Measurements from ENCODE around the gene RELCH.

The RELCH gene

DNA sequence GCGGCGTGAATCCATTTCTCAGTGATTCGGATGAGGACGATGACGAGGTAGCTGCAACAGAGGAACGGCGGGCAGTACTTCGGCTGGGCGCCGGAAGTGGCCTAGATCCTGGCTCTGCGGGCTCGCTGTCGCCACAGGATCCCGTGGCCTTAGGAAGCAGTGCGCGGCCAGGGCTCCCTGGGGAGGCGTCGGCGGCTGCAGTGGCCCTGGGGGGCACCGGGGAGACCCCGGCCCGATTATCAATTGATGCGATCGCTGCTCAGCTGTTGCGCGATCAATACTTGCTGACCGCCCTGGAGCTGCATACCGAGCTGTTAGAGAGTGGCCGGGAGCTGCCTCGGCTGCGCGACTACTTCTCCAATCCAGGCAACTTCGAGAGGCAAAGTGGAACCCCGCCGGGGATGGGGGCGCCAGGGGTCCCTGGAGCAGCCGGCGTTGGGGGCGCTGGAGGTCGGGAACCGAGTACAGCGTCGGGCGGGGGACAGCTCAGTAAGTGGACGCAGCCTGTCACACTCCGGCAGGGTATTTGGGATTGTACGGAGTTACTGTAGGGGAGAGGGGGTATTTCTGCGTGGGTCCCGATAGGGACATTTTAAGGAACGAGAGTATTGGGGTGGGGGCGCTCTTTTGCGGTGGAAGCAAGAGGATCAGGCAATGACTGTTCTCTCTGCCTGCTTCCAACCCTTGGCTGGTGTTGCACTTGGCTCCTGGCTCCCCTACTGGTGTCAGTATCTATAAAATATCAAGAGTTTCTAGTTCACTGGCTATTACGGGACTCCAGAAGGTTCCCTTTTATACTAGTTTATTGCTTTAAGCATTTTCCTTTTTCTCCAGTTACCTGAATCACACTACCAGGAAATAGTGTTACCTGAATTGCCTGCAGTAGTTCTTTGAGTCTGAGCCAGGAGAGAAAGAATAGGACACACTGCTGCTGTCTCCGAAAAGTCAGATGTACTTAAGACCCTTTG, 772 bp downstream of the RELCH start:
- no peak for DNase-seq (ENCODE audit: low read depth in 2 of 2)

DNA sequence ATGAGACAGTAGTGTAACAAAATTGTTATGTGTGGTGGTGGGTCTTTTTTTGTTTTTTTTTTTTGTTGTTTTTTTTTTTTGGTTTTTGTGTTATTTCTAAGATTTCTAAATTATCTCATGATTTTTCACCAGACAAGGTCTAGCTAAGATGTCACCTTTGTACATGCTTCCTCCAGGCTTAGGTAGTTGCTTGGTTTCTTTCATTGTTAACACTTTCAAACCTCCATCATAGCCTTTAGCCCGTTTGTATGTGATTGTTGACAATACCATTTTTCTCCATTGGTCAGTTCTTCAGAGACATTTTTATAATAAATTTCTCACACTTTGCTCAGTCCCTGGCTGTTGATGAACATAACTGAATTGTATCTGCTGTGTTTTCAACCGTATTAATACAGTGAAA, 2.2 kb downstream of the RELCH start:
- no peak for DNase-seq (ENCODE audit: low read depth in 2 of 2)

DNA sequence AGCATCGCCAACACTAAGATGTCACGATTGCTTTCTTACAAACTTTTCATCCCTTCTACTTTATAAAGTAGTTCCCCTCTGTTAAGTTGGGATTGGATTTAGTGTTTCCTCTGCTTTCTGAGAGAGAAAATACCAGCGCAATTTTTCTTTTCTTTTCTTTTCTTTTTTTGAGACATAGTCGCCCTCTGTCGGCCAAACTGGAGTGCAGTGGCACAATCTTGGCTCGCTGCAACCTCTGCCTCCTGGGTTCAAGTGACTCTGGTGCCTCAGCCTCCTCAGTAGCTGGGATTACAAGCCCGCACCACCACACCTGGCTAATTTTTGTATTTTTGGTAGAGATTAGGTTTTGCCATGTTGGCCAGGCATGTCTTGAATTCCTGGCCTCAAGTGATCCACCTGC, 9.0 kb downstream of the RELCH start:
- no peak for DNase-seq (ENCODE audit: low read depth in 2 of 2)

DNA sequence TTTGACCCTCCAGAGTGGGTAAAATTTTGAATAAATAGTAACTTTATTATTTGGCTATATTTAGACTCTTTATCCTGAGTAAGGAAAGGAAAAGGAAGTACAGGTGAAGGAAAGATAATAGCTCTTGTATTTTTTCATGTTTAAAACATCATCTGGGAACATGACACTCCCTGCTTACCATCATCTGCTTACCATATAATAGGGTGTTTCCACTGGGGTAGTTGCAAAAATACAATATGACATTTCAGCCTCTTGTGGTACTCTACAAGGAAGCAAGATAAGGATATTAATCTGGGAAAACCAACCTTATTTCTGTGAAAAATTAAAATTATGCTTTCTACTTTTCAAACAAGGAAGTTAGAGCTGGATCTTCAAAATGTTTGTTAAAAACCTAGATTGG, 9.9 kb downstream of the RELCH start:
- no peak for DNase-seq (ENCODE audit: low read depth in 2 of 2)

DNA sequence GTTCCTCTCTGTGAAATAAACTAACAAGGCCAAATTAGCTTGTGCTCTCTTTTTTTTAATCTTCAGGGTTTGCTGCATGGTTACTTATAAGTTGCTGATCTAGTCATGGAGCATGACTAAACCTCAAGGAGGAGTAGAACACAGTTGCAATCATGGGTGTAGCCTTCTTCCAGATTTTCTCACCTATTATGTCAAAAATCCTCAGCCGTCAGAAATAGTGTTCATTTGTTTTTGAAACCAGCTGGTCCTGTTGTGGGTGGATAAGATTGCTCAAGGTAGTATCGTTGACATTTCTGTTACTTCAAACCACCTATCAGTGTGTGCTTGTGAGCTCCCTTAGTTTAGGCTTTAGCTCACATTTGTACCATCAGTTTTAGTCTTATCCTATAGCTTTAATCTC, 11.2 kb downstream of the RELCH start:
- DNase-seq (ENCODE audit: low read depth in 2 of 2): no peak

DNA sequence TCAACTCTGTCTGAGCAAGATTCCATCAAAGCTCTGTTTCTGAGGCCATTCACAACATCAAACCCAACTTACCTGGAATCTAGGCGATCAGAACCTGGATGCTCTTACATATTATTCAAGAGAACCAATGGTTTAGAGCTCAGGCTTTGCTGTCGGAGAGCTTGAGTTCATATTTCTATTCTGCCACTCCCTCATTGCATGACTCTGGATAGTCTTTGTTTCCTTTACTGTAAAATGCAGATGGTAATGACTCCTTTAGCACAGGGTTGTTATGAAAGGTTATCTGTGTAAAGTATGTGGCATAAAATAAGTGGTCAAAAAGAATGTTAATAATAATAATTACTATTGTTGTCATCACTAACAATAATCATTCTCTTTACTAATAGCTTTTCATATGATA, 12.6 kb downstream of the RELCH start:
- no peak for DNase-seq (ENCODE audit: low read depth in 2 of 2)

DNA sequence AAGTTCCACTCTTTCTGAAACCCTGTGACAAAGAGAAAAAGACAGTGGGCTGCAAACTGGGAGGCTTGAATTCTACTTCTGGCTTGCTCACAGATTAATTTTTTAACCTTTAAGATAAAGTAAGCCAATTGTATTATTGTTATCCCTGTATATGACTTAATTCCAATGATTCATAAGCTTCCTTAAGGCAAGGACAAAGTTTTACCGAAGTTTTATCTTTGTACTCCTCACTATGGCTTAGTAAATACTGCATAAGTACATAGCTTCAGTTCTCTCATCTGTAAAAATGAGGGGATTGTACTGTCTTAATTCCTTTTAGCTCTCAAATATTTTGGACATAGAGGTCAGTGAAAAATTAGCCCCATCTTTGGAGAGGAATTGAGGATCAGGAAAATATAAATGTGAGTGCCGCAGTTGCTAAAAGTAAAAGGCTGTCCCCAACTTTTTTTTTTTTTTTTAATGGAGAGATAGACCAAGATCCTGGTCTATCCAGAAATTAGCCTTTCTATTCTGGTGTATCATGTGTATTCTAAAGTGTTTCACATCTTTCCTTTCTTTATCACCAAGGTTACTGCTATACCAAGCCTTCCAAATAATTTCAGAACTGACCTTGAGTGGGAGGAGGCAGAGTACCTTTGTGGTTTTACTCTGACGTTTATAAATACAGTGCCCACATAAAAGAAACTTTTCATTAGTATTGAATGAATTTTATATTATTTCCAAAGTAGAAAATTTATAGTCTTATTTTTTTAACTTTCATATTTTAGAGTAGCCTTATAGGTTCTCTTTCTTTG, 13.3 kb downstream of the RELCH start:
- no peak for DNase-seq (ENCODE audit: low read depth in 2 of 2)

DNA sequence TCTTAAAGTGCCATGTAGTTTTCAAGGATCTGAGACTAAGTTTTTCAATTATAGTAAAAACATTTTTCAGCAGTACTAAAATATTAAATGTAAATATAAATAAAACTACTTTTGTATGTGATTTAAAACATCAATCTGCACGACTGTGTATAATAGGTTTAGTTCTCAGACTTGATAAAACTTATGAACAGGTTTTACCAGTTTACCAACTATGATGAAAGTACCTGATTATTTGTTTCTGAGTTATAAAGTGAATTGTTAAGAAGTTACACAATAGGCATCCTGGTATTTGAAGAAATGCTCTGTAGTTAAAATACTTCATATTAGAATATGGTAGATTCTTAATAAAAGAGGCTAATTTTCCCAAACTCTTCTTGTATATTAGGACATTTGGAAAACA, 14.8 kb downstream of the RELCH start:
- no peak for DNase-seq (ENCODE audit: low read depth in 2 of 2)

DNA sequence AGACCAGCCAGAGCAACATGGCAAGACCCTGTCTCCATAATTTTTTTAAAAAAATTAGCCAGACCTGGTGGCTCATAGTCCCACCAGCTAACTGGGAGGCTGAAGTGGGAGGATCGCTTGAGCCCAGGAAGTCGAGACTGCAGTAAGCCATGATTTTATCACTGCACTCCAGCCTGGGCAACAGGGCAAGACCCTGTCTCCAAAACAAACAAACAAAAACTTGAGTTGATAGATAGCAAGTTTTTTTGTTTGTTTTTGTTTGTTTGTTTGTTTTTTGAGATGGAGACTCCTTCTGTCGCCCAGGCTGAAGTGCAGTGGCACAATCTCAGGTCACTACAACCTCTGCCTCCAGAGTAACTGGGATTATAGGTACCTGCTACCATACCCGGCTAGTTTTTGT, 18.8 kb downstream of the RELCH start:
- DNase-seq (ENCODE audit: low read depth in 2 of 2): no peak

DNA sequence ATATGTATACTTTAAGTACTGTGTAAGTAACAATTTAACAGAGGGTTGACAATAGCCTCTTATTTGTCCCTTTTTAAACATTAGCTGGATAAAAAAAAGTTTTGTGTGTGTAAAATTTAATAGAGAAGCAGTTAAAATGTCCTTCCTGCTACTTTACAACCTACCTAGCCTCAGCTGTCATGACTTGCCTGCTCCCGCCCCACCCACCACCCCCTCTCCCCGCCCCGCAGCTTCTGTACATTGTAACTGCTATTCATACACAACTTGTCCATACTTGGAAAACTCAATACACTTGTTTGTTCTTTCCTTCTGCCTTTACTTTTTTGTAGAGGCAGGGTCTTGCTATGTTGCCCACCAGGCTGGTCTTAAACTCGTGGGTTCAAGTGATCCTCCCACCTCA, 19.5 kb downstream of the RELCH start:
- DNase-seq (ENCODE audit: low read depth in 2 of 2): no peak

DNA sequence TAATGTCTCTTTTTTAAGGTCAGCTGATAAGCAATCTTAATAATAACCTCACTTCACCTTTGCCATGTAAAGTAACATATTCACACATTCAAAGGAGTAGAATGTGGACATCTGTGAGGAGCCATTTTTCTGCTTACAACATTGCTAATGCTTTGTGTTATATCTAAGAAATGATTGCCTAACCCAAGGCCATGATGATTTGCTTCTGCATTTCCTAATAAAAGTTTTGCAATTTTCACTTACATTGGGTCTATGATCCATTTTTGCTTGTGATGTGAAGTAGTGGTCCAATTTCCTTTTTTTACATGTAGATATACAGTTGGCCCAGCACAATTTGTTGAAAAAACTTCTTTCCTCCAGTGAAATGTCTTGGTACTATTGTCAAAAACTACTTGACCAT, 22.0 kb downstream of the RELCH start:
- no peak for DNase-seq (ENCODE audit: low read depth in 2 of 2)

DNA sequence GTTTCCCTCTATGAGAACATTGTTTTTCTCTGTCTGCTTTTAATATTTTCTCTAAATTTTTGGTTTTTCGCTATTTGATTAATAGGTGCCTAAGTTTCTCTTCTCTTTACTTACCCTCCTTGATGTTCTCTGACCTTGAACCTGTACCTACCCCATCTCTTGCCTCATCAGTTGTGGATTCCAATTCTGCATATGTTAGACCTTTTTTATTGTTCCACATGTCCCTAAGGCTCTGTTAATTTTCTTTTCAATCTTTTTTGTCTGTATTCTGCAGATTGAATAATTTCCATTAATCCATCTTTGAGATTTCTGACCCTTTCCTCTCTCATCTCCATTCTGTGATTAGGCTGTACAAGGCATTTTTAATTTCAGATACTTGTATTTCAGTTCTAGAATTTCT, 23.1 kb downstream of the RELCH start:
- no peak for DNase-seq (ENCODE audit: low read depth in 2 of 2)

DNA sequence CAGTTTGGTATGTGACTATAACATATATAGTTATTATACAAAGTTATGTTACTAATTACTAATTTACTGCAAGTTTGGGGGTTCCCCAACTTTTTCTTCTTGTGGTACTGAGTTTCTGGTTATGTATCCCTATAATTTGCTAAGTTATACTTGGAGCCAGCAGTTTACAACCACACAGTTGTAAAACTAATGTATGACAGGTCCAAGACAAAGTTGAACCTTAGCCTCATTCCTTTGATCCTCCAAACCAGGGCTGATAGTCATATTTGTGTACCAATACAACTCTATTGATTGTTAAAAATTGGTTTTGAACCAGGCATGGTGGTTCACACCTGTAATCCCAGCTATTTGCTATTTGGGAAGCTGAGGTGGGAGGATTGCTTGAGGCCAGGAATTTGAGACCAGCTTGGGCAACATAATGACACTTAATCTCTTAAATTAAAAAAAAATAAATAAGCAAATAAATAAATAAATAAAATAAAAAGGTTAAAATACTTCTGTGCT, 24.3 kb downstream of the RELCH start:
- DNase-seq (ENCODE audit: low read depth in 2 of 2): no peak

DNA sequence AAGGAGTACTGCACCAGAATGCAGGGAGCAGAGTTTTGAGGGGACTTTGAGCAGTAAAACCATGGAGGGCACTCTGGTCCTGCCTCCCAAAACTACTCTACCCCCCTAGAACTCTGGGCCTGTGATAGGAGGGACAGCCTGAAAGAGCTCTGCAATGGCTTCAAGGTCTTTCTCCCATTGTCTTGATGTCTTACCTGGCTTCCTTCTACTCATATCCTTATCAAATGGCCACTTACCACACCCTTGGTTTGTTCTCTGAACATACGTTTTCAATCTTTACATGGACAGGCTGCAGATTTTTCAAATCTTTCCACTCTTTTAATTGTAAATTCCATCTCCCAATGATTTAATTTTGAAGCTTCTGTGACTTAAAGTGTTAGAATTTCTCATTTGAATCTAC, 27.7 kb downstream of the RELCH start:
- DNase-seq (ENCODE audit: low read depth in 2 of 2): no peak

DNA sequence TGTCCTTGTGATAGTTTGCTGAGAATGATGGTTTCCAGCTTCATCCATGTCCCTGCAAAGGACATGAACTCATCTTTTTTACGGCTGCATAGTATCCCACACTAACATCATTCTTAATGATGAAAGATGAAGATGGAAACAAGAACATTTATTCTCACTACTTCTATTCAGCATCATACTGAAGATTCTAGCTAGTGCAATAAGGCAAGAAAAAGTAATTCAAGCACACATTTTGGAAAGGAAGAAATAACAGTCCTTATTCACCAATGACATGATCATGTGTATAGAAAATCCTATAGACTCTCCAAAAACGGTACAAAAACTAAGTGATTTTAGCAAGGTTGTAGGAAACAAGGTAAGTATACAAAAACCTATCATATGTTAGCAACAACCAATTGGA, 37.2 kb downstream of the RELCH start:
- no peak for DNase-seq (ENCODE audit: low read depth in 2 of 2)

DNA sequence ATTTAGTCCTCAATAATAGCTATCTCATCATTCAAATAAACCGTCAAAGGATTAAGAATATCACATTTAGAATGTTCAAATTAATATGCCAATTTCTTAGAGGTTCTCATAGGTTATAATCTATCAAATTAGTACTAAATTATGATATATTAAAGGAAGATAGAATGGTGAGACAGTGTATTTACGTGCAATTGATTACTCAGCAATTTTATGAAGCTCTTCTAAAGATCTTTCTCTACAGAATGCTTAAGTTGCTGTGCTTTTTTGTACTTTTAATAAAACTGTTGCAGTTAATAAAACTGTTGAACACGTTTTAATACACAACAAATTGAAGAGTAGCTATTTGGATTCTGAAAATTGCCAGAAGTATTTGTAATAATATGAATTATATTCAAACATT, 39.0 kb downstream of the RELCH start:
- DNase-seq (ENCODE audit: low read depth in 2 of 2): no peak

DNA sequence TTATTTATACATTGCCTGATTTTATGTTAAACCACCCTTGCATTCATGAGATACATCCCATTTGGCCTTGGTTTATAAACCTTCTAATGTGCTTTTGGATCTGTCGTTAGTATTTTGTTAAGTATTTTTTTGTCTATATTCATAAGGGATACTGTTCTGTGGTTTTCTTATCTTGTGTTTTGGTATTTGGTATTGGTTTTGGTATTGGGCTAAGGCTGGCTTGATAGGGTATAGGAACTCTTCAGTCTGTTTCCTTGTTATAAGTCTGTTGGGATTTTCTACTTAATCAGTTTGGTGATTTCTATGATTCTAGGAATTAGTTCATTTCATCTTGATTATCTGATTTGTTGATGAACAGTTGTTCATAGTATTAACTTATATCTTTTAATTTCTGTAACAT, 49.2 kb downstream of the RELCH start:
- no peak for DNase-seq (ENCODE audit: low read depth in 2 of 2)

DNA sequence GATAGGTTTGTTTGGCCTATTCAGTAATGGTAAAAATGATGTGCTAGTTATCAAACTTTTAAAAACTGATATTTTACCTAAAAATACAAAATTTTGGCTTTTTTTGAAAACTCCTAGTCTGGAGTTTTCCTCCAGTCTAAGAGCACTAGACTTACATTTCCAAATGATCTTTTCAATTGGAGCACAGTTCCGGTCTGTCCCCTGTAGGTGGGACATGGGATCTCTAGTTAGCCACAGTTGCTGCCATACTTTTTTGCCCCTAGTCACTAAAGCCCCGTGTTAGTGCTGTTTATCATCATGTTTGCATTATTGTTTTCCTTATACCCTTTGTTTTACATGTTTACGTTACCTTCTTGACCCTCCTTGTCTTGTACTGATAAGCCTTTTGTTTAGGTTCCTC, 52.4 kb downstream of the RELCH start:
- no peak for DNase-seq (ENCODE audit: low read depth in 2 of 2)

DNA sequence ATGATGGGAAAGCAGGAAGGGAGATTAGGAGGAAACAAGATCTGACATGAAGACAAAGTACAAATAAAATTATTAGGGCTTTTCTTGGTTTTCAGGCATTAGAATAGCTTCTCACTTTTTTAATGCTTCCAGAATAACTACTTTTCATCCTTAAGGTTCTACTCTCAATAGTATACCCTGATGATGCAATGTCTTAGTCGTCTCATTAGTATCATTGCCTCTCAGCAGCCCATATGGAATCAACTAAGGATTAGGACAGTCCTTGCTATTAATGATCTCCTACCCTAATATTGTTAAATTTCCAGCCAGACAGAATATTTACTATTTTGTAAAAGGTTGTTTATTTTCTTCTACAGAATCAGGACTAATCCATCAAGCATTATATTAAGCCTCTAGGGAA, 55.9 kb downstream of the RELCH start:
- DNase-seq (ENCODE audit: low read depth in 2 of 2): no peak

DNA sequence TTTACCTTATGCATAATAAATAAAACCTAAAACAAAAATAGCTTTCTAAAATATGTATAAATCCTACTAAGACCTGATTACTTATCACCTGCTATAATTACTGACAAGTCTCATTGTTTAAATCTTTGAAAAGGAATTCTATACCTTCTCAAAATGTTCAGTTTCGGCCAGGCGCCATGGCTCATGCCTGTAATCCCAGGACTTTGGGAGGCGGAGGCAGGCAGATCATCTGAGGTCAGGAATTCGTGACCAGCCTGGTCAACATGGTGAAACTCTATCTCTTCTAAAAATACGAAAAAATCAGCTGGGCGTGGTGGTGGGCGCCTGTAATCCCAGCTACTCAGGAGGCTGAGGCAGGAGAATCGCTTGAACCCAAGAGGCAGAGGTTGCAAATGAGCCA, 58.1 kb downstream of the RELCH start:
- no peak for DNase-seq (ENCODE audit: low read depth in 2 of 2)

DNA sequence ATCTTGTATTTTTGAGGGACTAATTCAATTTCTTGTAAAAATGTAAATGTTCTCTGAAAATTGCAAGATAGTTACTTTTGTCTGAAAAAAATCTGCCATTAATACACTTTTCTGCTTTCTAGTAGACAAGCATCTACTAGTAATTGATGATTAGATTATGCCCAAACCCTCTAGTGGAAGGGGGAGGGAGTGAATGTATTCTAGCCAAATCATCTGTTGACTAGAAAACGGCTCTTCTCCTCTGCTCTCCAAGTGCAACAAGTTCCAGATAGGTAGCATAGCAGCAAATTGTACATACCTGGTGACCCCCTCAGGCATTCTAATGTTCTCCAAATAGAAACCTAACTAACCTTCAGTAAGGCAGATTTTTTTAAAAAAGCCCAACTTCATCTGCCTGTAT, 58.6 kb downstream of the RELCH start:
- DNase-seq (ENCODE audit: low read depth in 2 of 2): no peak

DNA sequence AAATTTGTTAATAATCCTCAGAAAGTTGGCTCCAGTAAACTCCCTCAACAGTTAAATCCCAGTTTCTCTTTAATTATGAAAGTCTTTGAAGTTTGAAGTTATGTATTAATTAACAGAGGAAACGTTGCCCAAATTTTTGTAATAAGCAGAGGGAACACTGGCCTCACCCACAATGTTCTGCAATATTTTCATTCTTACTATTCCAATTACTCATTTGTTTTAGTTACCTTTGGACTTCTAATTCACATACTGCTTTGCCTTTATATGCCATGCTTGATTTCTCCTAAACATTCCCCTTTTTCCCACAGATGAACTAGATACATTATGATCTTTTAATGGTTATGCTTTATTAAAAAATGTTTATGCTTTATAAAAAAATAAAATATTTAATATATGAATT, 61.3 kb downstream of the RELCH start:
- DNase-seq (ENCODE audit: low read depth in 2 of 2): no peak

Data from stimulated activated CD8-positive, alpha-beta memory T cell treated with anti-CD3 and anti-CD28 coated beads, Interleukin-15, amount 100 ng/mL, for 48 hours (primary cell).